CD4-positive, alpha-beta T cell treated with Interleukin-15 for 1 hour (primary cell): ENCODE results near the gene AOC1.

Experiments used
- DNase-seq: peaks from one replicate; pipeline ENCODE4 v3.0.0-alpha.2; 2020

Gene AOC1

DNA sequence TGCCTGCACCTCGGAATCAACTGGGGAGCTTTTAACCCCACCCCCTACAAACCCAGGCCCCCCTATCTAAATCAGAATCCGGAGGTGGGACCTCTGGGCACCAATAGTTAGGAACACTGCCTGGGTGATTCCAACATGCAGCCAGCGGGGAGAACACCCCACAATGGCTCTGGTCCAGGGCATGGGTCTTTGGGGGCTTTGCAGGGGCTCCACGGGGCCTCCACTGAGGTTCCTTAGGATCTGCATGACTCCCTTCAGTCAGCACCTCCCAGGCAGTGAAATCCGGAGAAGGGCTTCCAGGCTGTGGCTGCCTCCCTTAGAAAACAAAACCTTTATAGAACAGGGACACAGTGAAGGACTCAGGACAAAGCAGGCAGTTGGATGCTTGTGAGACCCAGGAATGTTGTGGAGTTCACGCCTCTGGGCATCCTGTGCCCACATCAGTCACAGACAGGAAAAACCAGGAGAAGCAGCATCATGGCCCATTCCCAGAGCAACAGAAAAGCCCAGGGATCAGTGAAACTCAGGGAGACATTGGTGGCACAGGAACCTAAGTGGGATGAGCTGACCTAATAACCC, 16.5 kb upstream of the AOC1 start:
- DNase-seq: no peak

DNA sequence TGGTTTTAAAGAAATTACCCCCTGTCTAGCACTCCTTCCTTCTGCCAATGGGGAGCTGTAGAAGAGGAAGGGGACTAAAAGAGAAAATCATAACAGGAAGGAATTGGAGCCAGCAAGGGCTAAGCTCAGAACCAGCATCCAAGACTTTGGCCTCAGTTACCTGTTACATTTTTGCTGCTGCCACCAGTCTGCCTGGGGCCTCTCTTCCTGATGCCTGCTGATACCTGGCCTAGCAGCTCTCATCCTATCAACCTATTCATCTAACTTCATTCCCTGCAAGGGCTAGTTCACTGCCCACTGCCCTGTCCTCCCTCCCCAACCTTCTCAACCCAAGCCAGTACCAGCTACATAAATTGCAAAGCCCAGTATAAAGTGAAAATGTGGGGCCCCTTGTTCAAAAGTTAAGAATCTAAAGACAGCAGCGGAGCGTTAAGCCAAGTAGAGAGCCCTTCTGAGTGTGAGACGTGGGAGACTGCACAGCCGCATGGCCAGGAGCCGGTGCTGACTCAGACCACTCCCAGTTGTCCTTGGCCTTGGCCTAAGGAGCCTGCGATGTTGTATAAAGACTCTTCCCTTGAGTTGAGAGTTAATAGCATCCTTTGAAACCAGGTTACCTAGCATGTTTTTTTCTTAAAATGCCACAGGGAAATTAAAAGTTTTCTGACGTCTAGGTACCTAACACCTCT, 13.2 kb upstream of the AOC1 start:
- DNase-seq: no peak

DNA sequence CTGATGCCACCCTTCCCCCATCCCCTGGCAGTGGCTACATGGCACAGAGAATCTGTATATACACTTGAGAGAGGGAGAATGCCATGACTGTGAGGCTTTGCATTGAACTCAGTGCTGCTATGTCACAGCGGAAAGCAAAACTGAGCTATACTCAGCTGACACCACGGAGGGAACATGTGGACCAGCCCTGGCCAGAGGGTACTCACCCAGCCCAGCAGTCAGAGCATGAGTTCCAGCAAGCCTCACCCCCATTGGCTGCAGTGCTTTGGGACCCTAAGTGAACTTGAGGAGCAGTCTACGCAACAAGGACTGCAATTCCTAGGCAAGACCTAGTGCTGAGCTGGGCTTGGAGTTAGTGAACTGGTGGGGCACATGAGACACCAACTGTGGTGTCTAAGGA, 10.3 kb upstream of the AOC1 start:
- no peak for DNase-seq

DNA sequence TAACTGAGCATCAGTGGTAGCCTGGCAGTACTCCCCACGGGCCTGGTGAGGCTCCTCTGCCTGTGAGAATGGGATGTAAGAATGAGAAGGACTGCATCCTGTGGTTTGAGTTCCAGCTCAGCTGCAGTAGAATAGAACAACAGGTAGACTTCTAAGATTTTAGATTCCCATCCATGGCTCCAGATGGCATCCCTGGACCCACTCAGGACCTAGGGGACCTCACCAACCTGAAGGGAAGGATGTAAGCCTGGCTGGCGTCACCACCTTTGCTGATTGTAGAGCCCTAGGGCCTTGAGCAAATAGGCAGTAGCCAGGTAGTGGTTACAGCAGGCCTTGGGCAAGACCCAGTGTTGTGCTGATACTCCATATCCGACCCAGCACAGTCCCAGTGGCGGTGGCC, 9.6 kb upstream of the AOC1 start:
- DNase-seq: no peak

DNA sequence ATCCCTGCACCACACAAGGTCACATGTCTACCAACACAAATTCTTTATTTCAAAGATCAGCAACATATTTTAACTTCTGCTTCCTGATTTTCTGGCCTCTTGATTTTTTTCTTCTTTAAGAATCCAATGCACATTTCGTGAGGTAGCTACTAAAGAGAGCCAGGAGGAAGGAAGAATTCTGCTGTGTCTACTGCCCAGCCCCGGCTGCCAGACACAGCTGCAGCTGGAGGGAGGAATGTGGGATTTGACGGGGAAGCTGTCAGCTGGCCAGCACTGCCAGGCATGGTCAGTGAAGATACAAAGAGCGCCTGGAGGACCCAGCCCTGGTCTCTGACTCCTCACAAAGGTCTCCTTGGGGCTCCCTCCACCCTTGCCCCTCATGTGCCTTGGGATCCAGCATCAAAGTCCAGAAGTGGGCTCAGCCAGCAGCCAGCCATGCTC, 6.9 kb upstream of the AOC1 start:
- DNase-seq: no peak

DNA sequence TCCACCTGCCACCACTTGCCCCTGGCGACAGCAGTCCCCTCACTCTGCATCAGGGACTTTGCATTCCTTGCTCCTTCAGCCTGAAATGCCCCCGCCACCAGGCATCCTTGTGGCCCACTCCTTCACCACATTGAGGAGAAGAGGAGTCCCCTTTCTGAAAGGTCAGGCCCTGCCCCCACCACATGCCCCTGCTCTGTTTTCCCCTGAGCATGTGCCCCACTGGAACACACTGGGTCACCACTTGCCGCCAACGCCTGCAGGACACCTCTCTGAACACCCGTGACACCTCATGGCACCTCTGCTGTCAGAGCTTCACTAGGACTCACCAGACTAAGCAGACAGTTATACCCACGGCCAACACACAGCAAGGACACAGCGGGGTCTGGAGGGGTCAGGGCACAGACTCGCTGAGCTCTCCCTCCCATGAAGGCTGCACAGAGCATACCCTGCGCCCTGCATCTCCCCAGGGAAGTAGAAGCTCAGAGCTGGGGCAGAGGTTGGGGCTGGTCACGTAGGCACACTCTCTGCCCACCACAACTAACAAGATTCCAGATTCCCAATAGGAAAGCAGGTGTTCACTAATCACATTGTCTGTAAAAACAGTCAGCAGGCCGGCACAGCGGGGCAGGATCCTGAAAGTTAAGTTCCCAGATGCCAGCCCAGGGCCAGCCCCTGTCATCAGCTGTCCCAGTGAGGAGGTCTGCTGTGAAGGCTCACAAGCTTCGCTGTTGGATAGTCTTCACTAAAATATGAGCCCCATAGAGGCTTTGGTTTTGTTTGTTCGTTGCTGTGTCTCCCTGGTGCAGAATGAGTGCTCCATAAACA, 5.8 kb upstream of the AOC1 start:
- no peak for DNase-seq

DNA sequence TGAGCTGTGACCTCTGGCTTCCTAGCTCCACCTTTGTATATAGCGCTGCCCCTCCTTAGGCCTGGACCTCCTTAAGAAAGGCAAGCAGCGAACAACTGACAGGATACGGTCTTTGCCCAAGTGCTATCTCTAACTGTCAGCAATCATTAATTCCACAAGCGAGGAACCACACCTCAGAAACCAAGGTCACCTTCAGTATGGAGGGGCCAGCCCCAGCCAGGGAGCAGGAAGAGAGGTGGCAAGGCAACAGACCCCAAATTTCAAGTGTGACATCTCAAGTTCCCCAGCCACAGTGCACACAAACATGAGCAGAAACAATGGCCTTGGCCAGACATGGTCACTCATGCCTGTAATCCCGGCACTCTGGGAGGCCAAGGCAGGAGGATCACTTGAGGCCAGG, 4.8 kb upstream of the AOC1 start:
- no peak for DNase-seq

DNA sequence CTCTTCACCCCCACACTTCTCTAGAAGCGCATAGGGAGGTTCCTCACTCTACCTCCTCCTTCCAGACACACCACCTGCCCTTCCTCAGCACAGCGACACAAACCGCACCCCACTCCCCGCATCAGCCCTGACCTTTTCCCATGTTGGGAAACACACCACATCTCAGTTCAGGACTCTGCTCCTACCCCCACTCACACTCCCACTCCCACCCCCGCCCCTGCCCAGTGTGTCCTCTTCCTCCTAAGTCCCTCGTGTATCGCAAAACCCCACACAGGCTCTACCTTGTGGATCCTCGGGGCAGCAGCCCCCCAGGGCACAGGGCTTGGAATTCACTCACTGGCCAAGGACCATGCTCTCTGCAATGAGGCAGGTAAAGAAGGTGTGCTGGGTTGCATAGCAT, 4.2 kb upstream of the AOC1 start:
- no peak for DNase-seq

DNA sequence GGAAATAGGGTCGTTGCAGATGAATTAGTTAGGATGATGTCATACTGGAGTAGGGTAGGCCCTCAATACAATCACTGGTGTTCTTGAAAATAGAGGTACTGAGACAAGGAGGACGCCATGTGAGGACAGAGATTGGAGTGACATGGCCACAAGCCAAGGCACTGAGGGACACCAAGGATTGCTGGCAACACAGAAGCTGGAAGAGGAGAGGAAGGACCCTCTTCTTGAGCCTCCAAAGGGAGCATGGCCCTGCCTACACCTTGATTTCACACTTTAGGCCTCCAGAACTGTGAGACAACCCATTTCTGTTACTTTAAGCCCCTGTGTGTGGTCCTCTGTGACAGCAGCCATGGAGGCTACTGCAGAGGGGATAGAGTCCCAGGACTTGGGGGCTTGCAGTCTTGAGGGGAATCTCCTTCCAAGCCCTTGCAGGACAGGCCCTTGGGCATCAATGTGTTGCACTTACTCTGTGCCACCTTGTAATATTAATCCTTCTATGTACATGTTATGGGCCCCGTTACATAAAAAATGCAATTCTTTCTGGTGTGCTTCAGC, 3.7 kb upstream of the AOC1 start:
- no peak for DNase-seq

DNA sequence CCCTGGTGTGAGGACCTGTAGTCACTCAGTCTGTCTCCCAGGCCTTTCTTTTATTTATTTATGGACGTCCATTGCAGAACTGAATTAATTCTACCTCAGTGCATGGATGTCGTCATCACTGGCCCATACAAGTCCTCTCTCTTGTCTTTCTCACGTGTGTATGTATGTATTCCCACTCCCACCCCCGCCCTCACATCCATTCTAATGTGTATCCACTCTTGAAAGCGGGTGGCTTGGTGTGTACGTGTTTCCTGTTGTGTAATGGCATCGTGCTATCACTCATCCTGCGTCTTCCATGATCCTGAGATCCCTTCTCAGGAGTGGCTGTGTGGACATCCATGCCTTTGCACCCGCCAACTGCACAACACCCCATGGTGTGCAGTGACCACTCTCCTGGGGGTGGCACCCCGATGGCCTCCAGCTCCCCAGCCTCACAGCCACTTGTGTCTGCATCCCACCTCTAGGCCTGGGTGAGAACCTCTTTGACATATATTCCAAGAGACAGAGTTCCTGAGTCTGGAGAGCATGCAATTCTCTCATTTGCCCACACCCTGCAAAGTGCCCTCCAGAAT, 3.0 kb upstream of the AOC1 start:
- no peak for DNase-seq

DNA sequence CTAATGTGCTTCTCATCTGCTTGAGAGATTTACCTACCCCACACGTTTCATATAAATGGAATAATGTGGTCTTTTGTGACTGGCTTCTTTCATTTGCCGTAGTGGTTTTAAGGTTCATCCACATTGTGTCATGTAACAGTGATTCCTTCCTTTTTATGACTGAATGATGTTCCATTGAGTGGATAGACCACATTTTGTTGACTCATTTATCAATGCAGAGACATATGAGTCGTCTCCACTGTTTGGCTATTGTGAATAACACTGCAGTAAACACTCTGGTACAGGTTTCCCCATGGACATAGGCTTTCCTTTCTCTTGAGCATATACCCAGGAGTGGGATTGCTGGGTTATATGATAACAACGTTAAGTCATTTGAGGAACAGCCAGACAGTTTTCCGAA, 2.0 kb upstream of the AOC1 start:
- DNase-seq: no peak

DNA sequence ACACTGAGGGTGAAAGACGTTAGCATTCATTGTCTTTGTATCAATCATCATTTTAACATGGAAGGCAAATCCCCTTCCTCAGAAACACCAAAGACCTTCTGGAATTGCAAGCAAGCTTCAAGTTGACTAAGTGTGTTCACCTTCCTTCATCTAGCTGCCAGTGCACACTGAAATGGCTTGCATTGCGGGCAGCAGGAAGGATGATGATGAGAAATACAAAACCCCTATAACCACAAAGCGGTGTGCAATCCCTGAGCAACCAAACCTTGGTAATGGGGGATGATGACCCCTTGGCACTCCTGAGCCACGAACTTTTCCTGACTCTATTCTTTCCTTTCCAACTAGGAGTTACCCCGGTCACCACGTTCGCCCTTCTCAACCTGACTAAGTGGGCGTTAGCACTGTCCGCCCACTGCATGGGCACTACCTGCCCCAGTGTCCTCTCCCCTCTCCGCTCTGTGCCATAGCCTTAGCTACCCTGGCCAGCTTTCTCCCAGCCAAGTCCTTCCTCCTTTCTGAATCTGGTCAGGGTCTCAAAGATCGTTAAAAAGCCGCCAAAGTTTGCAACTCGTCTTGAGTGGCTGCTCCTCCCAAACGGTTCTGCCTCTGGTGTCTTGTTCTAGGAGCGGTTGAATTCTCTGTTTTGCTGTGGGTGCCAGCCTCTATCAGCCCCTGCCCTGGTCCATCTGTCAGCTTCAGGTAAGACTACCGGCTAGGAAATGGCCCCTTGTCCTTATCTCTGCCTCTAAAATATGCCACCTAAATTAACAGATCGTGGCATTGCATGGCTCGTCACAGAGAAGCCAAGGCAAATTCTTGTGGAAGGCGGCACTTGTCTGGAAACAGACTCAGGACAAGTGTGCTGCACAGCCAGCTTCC, 586 bp upstream of the AOC1 start:
- DNase-seq: no peak

DNA sequence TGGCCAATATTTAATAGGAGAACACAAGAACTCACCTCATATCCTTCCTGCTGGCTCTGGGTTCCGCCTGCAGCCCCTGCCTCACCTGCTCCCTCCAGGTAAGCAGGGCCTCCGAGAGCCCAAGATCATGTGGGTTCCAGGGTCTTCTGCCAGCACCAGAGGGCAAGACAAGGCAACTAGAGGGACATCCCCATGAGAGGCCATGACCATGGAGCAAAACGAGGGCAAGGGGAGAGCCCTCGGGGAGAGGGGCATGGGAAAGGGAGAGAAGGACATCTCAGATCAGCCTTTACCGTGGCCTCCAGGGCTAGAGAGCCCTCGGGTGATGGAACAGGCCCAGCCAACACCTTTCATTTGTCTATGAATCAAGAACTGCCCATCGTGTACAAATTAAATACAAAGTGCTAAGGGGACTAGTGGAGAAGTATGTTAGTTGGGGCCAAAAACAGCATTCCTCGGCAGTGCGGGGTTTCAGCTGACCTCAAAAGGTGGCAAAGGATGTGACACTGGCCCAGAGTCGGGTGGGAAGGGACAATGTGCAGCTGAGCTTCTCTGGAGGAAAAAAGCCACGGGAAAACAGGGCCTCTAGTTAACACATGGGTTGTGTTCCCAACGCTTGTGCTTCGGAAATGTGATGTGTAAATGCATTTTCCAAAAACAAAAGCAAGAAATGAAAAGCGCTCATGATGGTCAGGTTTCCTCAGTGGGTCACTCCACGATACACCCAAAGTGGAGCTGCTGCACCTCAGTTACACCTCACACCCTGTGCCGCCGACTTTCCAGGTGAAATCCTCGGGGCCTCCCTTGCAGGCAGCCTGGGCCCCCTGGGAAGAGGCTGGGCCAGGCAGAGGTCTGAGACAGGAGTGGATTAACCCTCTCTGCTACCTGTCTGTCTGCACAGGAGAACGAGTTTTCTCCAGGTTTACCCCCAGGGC, 2.0 kb downstream of the AOC1 start:
- no peak for DNase-seq

DNA sequence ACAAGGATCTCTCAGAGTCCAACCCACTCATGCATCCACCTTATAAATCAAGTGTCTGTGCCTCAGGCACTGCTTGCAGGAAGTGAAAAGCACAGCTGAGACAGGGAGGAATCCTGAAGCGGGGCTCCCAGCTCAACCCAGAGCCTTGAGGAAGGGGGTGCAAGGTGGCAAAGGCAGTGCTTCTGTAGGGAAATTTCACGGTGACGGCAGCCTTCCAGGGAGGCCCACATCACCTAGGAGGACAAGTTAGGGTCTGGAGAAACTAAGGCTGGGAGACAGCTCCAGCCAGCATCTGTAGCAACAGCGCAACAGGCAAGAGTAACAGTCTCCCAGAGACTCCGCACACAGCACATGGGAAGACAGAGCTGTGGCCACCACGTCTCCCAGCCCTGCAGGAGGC, 2.7 kb downstream of the AOC1 start:
- DNase-seq: no peak

DNA sequence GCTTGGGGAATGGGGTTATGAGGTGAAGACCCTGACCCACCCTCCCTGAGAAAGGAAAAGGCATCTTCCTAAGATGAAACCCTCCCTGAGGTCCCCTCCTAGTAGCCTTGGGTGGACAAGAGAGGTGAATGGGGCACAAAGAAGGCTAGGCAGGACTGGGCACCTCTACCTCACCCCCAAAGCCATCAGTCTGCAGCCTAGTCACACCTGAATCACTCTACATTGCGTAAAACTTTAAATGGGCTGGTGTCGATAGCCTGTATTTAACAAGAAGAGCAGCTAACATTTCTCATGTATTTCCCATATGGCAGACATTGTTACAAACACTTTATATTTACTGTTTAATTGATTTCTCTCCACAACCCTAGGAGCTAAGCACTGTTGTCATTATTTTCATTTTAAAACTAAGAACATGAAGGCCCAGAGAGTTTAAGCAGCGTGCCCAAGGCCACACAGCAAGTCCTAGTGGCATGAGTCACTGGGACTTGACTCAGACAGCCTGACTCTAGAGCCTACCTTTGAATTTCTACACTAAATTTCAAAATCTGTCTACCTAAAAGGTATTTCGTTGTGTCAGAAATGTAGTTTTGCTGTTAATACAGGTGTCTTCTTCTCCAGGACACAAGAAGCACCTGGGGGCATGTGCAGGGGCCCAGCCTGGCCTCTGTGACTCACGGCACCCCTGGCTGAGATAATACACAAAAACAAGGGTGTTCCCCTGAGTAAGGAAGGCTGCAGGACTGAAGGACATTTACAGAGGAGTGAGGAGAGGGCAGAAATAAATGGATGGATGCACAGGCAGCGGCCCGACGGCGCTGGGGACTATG, 3.4 kb downstream of the AOC1 start:
- no peak for DNase-seq

DNA sequence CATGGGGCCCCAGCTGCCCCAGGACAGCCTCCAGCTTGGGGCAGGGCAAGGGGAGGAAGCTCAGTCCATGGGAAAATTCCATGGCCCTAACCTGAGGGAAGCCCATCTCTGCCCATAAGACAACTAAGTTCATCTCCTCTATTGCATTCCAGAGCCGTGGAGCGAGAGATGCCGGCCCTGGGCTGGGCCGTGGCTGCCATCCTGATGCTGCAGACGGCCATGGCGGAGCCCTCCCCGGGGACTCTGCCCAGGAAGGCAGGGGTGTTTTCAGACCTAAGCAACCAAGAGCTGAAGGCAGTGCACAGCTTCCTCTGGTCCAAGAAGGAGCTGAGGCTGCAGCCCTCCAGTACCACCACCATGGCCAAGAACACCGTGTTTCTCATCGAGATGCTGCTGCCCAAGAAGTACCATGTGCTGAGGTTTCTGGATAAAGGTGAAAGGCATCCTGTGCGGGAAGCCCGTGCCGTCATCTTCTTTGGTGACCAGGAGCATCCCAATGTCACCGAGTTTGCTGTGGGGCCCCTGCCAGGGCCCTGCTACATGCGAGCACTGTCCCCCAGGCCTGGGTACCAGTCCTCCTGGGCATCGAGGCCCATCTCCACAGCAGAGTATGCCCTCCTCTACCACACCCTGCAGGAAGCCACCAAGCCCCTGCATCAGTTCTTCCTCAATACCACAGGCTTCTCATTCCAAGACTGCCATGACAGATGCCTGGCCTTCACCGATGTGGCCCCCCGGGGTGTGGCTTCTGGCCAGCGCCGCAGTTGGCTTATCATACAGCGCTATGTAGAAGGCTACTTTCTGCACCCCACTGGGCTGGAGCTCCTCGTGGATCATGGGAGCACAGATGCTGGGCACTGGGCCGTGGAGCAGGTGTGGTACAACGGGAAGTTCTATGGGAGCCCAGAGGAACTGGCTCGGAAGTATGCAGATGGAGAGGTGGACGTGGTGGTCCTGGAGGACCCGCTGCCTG, 4.3 kb downstream of the AOC1 start:
- no peak for DNase-seq

DNA sequence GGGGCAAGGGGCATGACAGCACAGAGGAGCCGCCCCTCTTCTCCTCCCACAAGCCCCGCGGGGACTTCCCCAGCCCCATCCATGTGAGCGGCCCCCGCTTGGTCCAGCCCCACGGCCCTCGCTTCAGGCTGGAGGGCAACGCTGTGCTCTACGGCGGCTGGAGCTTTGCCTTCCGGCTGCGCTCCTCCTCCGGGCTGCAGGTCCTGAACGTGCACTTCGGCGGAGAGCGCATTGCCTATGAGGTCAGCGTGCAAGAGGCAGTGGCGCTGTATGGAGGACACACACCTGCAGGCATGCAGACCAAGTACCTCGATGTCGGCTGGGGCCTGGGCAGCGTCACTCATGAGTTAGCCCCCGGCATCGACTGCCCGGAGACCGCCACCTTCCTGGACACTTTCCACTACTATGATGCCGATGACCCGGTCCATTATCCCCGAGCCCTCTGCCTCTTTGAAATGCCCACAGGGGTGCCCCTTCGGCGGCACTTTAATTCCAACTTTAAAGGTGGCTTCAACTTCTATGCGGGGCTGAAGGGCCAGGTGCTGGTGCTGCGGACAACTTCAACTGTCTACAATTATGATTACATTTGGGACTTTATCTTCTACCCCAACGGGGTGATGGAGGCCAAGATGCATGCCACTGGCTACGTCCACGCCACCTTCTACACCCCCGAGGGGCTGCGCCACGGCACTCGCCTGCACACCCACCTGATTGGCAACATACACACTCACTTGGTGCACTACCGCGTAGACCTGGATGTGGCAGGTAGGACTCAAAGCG, 5.1 kb downstream of the AOC1 start:
- DNase-seq: no peak
